Lower leg skin (tissue), 3 donors: Measurements from ENCODE around the gene ZSWIM4.

ENCODE experiments used
- POLR2A ChIP-seq, 2 donors: fragments of 450-650 bp; IDR thresholded peaks; one replicate each; pipeline ENCODE4 v1.6.1; 2016 to 2017; ENCODE audit warnings: antibody characterized with exemption in 2 of 2, mild to moderate bottlenecking in 1 of 2, moderate library complexity in 1 of 2
- TF ChIP-seq, protein P1 (sequence below), 3 donors: fragments of 450-650 bp; IDR thresholded peaks; one replicate each; pipeline ENCODE4 v1.5.1; 2016; ENCODE audit warnings: antibody characterized with exemption in 3 of 3, mild to moderate bottlenecking in 3 of 3, moderate library complexity in 2 of 3

DNA sequence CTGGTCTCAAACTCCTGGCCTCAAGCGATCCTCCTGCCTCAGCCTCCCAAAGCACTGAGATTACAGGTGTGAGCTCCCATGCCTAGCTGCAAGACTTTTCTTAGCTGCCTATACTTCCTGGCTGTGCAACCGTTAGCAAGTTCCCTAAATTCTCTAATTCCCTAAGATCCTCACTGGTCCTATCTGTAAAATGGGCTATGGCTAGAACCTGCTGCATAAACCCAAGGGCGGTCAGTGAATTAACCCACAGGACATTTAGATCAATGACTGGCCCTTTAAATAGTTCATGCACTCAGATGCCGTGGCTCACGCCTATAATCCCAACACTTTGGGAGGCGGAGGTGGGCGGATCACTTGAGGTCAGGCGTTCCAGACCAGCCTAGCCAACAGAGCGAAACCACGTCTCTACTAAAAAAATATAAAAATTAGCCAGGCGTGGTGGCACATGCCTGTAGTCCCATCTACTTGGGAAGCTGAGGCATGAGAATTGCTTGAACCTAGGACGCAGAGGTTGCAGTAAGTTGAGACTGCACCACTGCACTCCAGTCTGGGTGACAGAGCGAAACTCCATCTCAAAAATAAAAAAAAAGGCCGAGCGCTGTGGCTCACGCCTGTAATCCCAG is 25.1 kb upstream of the ZSWIM4 start:
- TF ChIP-seq, protein P1, sequence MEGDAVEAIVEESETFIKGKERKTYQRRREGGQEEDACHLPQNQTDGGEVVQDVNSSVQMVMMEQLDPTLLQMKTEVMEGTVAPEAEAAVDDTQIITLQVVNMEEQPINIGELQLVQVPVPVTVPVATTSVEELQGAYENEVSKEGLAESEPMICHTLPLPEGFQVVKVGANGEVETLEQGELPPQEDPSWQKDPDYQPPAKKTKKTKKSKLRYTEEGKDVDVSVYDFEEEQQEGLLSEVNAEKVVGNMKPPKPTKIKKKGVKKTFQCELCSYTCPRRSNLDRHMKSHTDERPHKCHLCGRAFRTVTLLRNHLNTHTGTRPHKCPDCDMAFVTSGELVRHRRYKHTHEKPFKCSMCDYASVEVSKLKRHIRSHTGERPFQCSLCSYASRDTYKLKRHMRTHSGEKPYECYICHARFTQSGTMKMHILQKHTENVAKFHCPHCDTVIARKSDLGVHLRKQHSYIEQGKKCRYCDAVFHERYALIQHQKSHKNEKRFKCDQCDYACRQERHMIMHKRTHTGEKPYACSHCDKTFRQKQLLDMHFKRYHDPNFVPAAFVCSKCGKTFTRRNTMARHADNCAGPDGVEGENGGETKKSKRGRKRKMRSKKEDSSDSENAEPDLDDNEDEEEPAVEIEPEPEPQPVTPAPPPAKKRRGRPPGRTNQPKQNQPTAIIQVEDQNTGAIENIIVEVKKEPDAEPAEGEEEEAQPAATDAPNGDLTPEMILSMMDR (IDR thresholded peaks at IDR 0.05) = no peak
- TF ChIP-seq POLR2A (IDR thresholded peaks at IDR 0.05) = no peak
